GM19025 (cell line): ENCODE data around the gene BHLHE41.

ENCODE experiments used
- ATAC-seq: cut with Tn5 transposase; IDR thresholded peaks from one replicate; pipeline ENCODE4 v1.9.1; 2021; ENCODE audit warnings: mild to moderate bottlenecking, low read depth, moderate library complexity; ENCODE audit not compliant: unreplicated experiment

Gene BHLHE41

GRCh38 chr12:26124446-26125399 is at the start of gene BHLHE41:
Gene BHLHE41, minus strand, starts transcription at chr12:26125037. Its CDS starts 258 bp downstream, at chr12:26124779.
- ATAC-seq, result no peak

GRCh38 chr12:26172946-26173552 is 48.2 kb upstream of the BHLHE41 start:
- ATAC-seq, result no peak

GRCh38 chr12:26172539-26172938 is 47.7 kb upstream of the BHLHE41 start:
- ATAC-seq, result no peak

GRCh38 chr12:26172013-26172412 is 47.2 kb upstream of the BHLHE41 start:
- no peak for ATAC-seq

GRCh38 chr12:26164118-26164517 is 39.3 kb upstream of the BHLHE41 start:
- ATAC-seq, result no peak

DNA sequence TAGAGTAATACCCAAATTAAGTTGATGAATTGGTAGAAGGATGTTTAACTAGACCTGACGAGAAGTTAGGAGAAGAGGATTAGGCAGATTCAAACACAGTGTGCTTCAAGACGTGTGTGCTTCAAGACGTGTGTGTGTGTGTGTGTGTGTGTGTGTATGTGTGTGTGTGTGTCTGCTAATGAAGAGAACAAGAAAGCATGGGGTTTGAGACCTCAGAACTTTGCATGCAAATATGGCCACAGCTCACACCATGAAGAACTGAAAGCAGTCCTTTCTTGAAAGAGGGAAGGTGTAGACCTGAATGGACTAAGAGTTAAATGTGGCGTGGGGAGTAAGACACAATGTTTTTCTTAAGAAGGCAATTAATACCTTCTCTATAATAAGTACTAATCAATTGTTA is 38.1 kb upstream of the BHLHE41 start:
- peak; percentile 83 for ATAC-seq

DNA sequence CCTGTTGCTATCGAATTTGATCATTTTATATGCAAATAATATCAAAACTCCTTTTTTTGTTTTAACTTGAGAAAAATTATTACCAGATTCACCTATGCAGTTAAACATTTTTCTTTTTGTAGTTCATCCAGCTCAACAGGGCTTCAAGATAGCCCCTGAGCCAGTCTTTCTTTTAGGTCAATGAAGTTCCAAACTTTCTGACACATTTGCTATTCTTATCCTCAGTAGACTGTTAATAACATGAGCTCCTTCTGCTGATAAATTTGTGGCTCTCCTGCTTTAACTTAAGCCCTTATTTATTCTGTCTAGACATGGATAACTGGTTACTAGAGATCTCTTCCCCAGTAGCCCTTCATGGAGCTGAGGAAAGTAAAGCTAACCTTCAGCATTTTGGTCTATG is 37.3 kb upstream of the BHLHE41 start:
- ATAC-seq, result no peak

DNA sequence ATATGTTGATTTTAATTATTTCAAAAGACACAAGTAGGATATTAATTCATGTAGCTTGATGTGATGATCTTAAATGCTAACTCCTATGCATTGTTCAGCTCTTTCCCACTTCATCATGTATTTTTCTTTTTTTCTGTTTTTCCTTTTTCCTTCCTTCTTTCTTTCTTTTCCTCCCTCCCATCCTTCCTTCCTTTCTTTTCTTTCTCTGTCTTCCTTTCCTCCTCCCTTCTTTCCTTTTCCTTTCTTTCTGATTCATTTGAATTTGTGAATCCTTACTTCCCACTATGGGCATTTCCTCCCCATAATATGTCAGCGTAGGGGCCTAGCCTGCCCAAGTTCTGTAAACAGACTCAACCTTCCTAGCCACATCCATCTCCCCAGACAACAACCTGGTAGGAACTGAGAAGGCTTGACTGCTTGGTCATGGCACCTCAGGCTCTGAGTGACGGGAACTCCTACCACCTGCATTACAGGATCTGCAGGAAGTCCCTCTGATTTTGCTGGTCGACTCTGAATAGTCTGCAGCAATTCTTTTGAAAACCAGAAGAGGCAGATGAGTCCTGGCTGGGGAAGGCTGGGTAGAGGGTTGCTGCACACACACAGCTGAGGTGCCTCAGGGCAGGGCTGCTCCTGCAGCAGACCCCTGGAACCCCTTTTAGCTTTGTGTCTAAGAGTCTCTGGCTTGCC is 33.4 kb upstream of the BHLHE41 start:
- ATAC-seq, result no peak

DNA sequence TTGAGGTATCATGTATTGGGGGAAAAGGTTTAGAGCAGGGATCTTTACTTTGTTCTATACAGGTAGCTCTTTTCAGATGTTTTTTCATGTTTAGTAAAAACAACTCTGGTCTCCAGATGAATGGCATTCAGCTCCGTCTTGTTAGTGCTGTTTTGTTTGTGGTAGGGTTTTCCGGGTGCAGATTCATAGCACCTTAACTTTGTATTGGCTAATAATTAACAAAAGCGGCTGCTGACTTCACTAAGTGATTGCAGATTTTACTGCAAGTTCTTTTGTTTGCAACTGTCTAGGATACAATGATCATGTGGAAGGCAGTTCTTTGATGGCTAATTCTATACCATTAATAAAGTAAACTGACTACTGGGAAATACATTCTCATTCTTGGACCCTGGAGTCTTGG is 32.2 kb upstream of the BHLHE41 start:
- peak; percentile 22 for ATAC-seq

- ATAC-seq, result peak; percentile 75
Observed at GRCh38 chr12:26156201-26156871, 31.5 kb upstream of the BHLHE41 start.

GRCh38 chr12:26153421-26154154 is 28.8 kb upstream of the BHLHE41 start:
- no peak for ATAC-seq

DNA sequence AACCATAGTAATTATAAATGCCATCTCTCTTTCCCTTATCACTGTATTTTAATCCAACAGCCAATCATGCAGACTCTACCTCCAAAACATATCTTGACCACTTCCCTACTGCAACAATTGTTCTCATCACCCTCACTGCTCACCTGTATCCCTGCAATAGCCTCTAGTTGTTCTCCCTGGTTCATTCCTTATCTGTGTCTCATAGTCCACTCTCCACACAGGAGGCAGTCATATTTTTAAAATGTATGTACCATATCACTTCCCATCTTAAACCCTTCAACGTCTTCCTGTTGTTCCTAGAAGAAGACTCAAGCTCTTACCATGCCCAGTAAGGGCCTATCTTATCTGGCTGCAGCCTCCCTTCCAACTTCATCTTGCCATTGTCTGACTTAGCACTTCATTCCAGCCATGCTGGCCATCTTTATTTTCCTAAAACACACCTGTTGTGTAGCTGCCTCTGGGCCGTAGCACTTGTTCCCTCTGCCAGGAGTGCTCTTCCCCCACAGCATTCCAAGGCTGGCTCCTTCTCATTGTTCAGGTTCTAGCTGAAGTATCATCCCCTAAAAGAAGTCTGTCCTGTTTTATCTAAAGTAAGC is 27.8 kb upstream of the BHLHE41 start:
- no peak for ATAC-seq

GRCh38 chr12:26150736-26151450 is 26.1 kb upstream of the BHLHE41 start:
- ATAC-seq, result no peak

GRCh38 chr12:26149968-26150500 is 25.2 kb upstream of the BHLHE41 start:
- no peak for ATAC-seq

DNA sequence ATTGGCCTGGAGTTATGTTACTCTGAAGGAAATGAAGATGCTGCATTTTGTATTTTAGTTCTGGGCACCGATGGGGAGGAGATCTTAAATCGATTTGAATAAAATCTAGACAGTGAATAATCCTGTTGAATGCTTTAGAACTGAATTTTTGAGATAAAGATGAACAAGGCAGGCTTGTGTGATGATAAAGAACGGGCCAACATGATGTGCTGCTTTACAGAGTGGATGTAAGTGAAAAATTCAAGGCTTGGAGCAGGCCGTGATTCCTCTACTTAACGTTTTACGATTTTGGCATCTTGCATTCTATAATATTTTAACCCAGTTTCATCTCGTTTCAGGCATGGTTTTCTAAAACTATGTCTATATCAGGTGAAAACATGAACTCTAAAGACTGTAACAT is 23.5 kb upstream of the BHLHE41 start:
- ATAC-seq, result no peak

- ATAC-seq, result no peak
Observed at GRCh38 chr12:26143291-26143690, 18.5 kb upstream of the BHLHE41 start.

DNA sequence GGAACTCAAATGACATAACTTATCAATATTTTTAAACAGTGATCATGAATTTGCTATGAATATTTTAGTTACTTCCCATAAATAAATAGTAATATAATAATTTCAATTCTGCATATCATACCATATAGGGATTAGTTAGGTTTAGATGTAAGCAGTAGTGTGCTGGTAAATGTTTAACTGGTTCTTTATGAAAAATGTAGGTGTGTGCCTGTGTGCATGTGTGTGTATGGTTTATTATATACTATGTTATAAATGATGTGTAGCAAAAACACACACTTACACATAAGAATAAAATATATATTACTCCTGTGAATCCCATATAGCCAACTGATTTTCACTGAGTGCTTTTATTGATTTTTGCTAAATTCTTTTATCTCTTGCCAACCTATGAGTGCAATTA is 14.0 kb upstream of the BHLHE41 start:
- no peak for ATAC-seq

- ATAC-seq, result no peak
Observed at GRCh38 chr12:26136688-26137087, 11.9 kb upstream of the BHLHE41 start.

DNA sequence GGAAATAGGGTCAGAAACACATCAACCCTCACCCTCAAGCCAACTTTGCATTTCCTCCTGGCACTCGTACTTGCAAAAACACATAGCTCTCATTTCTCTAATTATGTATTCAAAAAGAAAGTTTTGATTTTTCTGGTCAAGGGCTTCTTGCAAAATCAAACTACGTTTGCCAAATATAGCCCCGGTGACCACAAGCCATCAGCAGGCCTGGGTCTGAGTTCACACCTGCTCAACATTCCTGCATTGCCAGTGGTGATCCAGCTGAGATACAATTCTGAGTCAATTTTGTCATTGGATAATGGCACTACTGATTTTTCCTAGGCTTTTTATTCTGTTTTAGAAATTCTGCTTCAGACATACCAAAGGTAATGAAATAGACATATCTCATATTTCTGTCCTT is 10.7 kb upstream of the BHLHE41 start:
- ATAC-seq, result no peak
